Stimulated activated naive CD4-positive, alpha-beta T cell (primary cell): ENCODE measurements around the gene KANSL1.

Experiments
- DNase-seq, 6 experiments: peaks; one replicate each; lab custom pipeline; 2025; lab: John Stamatoyannopoulos, UW

The KANSL1 gene

DNA sequence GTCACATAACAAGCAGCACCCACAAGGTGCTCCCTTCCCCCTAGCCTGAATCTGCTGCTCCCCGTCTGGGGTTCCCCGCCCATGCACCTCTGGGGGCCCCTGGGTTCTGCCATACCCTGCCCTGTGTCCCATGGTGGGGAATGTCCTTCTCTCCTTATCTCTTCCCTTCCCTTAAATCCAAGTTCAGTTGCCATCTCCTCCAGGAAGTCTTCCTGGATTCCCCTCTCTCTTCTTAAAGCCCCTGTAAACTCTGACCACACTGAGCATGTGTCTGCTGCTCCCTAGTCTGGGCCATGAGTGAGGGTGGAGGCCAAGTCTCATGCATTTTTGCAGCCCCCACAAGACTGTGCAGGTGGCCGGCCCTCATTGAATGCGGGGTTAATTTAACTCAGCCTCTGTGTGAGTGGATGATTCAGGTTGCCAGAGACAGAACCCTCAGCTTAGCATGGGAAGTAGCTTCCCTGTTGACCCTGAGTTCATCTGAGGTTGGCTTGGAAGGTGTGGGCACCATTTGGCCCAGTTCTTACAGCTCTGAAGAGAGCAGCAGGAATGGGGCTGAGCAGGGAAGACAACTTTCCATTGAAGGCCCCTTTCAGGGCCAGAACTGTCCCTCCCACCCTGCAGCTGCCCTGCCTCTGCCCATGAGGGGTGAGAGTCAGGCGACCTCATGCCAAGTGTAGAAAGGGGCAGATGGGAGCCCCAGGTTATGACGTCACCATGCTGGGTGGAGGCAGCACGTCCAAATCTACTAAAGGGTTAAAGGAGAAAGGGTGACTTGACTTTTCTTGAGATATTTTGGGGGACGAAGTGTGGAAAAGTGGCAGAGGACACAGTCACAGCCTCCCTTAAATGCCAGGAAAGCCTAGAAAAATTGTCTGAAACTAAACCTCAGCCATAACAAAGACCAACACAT lies 194.0 kb downstream of the KANSL1 start, which contains the start of gene STH:
TSS of gene STH (plus strand) at position 264 of the 913 bp plus-strand sequence. CDS start at position 294, 30 bp downstream.
- DNase-seq = no peak

DNA sequence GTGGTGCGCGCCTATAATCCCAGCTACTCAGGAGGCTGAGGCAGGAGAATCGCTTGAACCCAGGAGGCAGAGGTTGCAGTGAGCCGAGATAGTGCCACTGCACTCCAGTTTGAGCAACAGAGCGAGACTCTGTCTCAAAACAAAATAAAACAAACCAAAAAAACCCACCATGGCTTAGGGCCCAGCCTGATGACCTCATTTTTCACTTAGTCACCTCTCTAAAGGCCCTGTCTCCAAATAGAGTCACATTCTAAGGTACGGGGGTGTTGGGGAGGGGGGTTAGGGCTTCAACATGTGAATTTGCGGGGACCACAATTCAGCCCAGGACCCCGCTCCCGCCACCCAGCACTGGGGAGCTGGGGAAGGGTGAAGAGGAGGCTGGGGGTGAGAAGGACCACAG lies 195.6 kb downstream of the KANSL1 start:
- no peak for DNase-seq

DNA sequence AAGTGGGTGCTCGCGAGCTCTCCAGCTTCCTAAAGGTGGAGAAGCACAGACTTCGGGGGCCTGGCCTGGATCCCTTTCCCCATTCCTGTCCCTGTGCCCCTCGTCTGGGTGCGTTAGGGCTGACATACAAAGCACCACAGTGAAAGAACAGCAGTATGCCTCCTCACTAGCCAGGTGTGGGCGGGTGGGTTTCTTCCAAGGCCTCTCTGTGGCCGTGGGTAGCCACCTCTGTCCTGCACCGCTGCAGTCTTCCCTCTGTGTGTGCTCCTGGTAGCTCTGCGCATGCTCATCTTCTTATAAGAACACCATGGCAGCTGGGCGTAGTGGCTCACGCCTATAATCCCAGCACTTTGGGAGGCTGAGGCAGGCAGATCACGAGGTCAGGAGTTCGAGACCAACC lies 196.1 kb downstream of the KANSL1 start:
- no peak for DNase-seq

DNA sequence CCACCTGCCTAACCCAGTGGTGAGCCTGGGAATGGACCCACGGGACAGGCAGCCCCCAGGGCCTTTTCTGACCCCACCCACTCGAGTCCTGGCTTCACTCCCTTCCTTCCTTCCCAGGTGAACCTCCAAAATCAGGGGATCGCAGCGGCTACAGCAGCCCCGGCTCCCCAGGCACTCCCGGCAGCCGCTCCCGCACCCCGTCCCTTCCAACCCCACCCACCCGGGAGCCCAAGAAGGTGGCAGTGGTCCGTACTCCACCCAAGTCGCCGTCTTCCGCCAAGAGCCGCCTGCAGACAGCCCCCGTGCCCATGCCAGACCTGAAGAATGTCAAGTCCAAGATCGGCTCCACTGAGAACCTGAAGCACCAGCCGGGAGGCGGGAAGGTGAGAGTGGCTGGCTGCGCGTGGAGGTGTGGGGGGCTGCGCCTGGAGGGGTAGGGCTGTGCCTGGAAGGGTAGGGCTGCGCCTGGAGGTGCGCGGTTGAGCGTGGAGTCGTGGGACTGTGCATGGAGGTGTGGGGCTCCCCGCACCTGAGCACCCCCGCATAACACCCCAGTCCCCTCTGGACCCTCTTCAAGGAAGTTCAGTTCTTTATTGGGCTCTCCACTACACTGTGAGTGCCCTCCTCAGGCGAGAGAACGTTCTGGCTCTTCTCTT lies 196.8 kb downstream of the KANSL1 start:
- no peak for DNase-seq

DNA sequence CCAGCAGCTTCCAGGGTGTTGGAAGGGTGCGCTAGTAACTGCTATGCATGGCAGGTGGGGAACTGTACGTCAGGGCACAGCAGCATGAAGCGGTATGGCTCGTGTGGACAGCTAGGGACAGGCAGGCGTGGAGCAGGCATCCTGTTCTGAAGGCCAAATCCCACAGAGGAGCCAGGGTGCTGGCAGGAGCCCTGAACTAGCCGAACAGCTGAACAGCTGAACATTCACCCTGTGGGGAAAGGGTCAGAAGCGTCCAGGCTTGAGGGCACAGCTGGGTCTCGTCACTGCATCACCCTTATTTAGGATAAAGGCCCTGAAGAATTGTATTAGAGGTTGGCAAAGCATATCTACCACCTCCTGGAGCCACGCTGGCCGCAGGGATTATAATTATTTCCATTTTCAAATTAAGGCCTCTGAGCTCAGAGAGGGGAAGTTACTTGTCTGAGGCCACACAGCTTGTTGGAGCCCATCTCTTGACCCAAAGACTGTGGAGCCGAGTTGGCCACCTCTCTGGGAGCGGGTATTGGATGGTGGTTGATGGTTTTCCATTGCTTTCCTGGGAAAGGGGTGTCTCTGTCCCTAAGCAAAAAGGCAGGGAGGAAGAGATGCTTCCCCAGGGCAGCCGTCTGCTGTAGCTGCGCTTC lies 197.5 kb downstream of the KANSL1 start:
- no peak for DNase-seq

DNA sequence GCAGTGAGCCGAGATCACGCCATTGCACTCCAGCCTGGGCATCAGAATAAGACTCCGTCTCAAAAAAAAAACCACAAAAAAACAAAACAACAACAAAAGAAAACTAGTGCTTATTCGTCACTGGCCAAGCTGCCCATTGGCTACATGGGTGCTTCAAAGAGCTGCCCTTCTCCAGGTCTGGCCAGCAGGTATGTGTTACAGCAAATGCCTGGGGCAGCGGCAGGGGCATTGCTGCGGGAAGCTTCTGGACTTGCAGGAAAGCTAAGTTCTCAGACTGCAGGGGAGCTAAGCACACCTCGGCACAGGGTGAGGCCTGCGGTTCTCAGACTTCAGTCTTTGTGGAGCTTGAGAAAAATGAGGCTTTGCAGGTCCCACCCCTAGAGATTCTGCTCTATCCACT lies 198.2 kb downstream of the KANSL1 start:
- no peak for DNase-seq

DNA sequence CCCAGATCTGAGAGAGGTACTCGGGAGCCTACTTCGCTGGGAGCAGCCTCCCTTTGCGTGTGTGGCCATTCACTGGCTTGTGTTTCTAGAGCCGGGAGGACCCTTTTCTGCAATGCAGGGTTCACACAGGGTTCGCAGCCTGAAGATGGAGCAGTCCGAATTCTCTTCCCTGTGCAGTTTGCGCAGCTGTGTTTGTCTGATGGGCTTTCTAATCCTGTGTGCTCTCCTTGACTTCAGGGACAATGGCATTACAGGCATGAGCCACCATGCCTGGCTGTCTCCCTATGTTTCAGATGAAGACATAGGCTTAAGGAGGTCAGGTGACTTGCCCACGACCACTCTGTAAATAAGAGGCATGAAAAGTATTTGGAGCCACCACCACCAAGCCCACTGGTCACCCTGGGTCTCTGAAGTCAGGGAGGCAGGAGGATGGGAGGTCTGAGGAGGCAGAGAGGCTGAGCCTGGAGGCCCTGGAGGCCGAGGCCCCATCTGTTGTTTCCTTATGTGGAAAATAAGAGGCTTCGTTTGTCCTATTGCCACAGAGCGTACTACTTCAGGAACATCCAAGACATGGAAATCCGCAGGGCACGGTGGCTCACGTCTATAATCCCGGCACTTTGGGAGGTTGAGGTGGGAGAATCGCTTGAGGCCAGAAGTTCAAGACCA lies 199.1 kb downstream of the KANSL1 start:
- DNase-seq = no peak

DNA sequence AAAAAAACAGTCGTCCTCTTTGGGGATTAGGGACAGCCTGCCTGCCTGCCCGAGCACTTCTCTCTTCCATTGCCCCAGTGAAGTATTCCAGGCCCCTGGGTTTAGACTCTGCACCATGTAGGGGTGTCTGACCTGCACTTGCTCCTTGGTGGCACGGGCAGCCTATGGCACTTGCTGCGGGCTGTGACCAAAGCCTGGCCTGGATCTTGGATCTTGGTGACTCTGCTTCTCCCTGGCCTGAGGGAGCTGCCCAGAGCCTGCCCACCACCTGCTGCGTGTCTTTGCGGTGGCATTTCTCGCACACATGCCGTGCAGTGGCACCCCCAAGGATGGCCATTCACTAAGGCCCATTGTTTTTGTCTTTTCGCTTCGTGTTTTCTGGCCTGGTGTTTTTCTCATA lies 200.3 kb downstream of the KANSL1 start:
- no peak for DNase-seq

DNA sequence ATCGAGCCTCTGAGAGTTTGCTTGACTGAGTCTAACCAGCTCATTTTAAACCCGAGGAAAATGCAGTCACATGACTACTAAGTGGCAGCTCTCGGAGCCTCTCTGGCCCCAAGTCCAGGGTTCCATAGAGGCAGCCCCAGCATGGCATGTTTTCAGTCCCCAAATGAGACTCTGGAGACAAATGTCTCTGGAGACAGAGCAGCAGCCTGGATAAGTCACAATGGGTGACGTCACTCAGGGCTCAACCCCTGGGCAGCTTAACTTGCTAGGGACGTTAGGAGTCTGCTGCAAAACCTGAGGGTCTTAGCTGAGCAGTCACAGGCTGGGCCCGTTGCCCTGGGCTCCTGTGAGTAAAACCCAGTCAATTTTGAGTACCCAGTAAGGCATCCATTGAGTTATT lies 201.1 kb downstream of the KANSL1 start:
- no peak for DNase-seq

DNA sequence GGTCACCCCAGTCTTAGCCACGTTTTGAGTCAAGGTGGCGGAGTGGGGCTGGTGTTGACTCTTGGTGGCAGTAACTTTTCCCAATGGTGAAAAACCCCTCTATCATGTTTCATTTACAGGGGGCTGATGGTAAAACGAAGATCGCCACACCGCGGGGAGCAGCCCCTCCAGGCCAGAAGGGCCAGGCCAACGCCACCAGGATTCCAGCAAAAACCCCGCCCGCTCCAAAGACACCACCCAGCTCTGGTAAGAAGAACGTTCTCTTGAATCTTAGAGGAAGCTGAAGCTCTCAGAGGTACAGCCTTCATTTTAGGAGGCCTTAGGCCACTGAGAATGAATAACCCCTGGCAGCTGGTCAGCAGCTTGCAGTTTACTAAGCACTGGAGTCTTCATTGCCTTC lies 201.9 kb downstream of the KANSL1 start:
- no peak for DNase-seq

DNA sequence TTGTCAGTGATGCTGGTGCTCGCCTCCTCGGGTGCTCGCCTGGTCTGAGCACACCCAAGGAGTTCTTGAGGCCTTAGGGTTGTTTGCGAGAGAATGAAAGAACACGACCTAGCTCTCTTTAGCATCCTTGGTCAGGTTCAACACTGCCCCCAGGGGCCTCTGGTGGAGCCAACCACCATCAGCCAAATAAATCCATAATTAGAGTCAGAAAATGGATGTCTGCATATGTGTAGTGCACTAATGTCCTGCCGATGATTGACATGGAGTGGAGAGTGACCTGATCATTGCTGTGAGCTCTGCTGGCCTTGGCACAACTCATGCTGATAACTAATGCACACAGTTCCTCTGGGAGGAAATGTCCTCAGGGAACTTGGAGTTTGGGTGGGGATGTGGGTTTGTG lies 202.3 kb downstream of the KANSL1 start:
- DNase-seq = no peak

DNA sequence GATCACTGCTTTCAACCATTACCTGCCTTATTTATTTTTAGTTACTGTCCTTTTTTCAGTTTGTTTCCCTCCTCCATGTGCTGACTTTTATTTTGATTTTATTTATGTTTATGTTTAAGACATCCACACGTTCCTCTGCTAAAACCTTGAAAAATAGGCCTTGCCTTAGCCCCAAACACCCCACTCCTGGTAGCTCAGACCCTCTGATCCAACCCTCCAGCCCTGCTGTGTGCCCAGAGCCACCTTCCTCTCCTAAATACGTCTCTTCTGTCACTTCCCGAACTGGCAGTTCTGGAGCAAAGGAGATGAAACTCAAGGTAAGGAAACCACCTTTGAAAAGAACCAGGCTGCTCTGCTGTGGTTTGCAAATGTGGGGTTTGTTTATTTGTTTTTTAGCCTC lies 203.5 kb downstream of the KANSL1 start:
- DNase-seq = no peak

DNA sequence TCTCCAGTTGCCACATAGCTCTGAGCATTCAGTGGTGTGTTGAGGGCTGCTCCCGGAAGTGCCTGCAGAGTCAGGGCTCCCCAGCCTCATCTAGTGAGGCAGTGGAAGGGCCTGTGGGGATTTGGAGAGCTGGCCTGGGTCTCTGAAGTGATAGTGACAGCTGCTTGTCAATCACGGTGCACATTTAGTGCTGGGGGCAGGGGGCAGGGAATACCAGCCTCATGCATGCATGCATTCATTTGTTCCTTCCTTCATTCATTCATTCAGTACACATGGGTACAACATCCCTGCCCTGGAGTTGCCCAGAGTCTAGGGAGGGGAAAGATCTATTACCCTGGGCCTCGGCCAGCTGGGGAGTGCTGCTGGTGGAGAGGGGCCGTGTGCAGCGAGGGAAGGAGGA lies 205.5 kb downstream of the KANSL1 start:
- DNase-seq = no peak

DNA sequence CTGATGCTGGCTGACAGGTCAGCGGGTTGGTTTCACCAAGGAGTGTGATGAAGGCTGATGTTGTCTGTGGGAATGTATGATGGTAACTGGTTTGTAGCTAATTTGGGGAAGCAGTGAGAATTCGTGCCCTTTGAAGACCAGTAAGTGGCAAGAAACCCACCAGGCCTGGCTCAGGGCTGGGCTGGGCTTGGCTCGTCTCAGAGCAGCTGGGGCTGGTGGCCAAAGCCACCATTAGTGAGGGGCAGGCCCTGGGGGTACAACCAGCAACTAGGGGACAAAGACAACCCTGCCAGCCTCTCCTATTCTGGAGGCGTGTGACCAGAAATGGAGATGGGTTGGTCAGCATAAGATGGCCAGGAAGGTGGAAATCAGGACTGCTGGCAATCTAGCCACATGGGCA lies 207.2 kb downstream of the KANSL1 start:
- no peak for DNase-seq

DNA sequence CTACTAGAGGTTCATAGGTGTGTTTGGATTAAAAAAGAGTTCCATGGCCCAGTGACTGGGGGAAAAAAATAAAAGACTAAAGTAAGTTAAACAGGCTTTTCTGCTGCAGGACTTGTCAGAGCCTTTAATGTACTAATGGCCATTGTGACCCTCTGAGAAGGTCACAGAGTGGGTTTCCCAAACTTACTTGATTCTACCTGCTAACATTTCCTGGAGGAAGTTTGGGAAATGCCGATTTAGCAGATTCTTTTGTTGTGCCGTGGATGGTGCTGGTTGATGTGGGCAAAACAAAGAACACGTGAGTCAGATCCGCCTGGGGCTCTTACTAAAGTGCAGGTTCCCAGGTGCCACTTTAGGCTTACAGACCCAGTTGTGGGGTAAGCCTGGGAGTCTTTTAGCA lies 207.8 kb downstream of the KANSL1 start:
- no peak for DNase-seq

DNA sequence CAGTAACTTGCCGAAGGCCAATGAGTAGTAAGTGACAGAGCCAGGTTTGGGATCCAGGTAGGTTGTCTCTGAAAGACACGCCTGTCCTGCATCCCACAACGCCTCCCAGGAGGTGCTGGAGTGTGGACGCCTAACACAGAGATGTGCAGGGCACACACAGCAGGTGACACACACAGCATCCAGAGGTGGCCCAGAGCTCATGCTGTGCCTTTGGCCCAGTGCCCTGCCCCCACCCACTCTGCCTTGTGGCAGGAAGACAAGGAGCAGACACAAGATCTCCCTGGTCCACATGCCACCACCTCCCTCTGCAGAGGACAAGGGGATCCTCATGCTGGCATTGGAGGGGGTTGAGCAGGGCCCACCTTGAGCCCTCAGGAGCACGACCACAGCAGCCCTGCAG lies 208.9 kb downstream of the KANSL1 start:
- DNase-seq = no peak

DNA sequence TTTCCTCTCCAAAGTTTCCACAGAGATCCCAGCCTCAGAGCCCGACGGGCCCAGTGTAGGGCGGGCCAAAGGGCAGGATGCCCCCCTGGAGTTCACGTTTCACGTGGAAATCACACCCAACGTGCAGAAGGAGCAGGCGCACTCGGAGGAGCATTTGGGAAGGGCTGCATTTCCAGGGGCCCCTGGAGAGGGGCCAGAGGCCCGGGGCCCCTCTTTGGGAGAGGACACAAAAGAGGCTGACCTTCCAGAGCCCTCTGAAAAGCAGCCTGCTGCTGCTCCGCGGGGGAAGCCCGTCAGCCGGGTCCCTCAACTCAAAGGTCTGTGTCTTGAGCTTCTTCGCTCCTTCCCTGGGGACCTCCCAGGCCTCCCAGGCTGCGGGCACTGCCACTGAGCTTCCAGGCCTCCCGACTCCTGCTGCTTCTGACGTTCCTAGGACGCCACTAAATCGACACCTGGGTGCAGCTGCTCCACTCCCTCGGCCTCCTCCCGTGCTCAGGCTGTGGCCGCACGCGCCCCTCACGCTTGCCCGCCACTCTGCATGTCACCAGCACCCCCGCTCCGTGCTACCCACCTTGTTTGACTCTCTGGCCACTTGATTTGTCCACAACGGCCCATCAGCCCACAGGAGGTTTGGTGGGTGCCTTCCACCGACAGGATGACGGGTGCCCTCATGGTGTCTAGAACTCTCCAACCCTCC lies 209.5 kb downstream of the KANSL1 start:
- no peak for DNase-seq

DNA sequence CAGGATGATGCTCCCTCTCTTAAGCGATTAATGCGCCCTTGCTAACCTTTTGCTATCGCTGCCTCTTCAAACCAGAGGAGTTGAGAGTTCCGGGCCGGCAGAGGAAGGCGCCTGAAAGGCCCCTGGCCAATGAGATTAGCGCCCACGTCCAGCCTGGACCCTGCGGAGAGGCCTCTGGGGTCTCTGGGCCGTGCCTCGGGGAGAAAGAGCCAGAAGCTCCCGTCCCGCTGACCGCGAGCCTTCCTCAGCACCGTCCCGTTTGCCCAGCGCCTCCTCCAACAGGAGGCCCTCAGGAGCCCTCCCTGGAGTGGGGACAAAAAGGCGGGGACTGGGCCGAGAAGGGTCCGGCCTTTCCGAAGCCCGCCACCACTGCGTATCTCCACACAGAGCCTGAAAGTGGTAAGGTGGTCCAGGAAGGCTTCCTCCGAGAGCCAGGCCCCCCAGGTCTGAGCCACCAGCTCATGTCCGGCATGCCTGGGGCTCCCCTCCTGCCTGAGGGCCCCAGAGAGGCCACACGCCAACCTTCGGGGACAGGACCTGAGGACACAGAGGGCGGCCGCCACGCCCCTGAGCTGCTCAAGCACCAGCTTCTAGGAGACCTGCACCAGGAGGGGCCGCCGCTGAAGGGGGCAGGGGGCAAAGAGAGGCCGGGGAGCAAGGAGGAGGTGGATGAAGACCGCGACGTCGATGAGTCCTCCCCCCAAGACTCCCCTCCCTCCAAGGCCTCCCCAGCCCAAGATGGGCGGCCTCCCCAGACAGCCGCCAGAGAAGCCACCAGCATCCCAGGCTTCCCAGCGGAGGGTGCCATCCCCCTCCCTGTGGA lies 210.2 kb downstream of the KANSL1 start:
- no peak for DNase-seq

DNA sequence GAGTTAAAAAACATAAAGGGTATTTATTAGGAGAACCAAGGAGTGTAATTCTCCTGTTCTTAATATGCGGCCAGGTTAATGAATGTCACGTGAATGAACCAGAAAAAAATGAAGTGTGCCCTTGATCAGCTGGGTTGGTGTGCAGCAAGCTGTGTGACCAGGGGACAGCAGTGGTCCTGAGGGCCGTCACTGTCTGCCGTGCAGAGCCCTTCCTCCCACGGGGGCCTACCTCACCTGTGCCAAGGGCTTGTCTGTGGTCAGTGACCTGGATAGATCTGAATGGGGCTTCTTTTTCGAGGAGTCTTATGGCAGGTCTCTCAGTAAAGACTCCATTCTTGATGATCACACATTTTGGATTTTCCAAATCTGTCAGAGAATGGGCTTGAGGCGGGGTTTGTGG lies 211.9 kb downstream of the KANSL1 start:
- DNase-seq = no peak

DNA sequence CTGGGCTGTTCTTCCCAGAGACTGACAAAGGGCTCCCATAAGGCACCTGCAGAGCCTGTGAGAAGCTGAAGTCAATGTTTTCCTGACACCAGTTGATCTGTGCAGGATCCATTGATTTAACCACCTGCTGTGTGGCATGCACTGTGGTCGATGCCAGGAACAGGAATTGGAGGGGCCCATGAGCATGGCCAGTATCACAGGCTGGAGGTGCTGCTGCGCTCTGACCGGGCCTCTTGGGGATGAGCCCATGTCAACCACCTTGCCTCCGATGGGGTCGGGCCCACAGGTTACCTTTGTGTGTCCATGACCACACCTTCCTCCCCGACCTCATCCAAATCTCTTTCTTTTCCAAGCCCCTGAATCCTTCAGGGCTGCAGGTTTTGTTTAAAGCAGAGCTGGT lies 212.4 kb downstream of the KANSL1 start:
- DNase-seq = no peak
